K562 (cell line): ENCODE data around the gene FAM110D. TPM values are rescaled to one million over a fixed set of nuclear protein-coding genes. Genes with fewer than 3 reads are reported as not detected.

ENCODE experiments used
- CTBP1 ChIP-seq: fragments of 450-650 bp; IDR thresholded peaks from 2 replicates; pipeline ENCODE4 v1.6.1; 2016; ENCODE audit warnings: borderline replicate concordance
- CTCFL ChIP-seq: IDR thresholded peaks from 2 replicates; pipeline ENCODE4 v1.6.1; 2011; ENCODE audit warnings: borderline replicate concordance, low read depth, mild to moderate bottlenecking, moderate library complexity, low read length; ENCODE audit not compliant: insufficient read depth, poor library complexity, severe bottlenecking
- DLX4 ChIP-seq: fragments of 250-450 bp; sonication (Bioruptor Pico); IDR thresholded peaks from 2 replicates; pipeline ENCODE4 v1.6.1; 2021; ENCODE audit warnings: mild to moderate bottlenecking
- DPF2 ChIP-seq: fragments of 450-650 bp; IDR thresholded peaks from 2 replicates; pipeline ENCODE4 v1.6.1; 2016
- ELF4 ChIP-seq: fragments of 450-650 bp; formaldehyde crosslinking; IDR thresholded peaks from 2 replicates; pipeline ENCODE4 v1.4.0; 2022; ENCODE audit warnings: missing genetic modification characterization
- ESRRA ChIP-seq: fragments of 450-650 bp; IDR thresholded peaks from 2 replicates; pipeline ENCODE4 v1.6.1; 2014; ENCODE audit warnings: low read depth, mild to moderate bottlenecking, moderate library complexity, borderline replicate concordance
- ID3 ChIP-seq, 2 experiments: fragments of 250-450 bp in 1 of 2; fragments of 450-650 bp in 1 of 2; sonication (Bioruptor Pico) in 1 of 2; IDR thresholded peaks; 2 replicates each; pipeline versions ENCODE4 v1.6.1 to v1.8.0; 2016 to 2021; ENCODE audit warnings: mild to moderate bottlenecking in 2 of 2, moderate library complexity in 2 of 2, missing compliant biosample characterization in 1 of 2, missing genetic modification characterization in 1 of 2
- MAZ ChIP-seq, 2 experiments: fragments of 450-650 bp in 1 of 2; sonication (generic) in 1 of 2; formaldehyde crosslinking; IDR thresholded peaks in 1 of 2; conservative IDR thresholded peaks in 1 of 2; 2 replicates each; pipeline versions ENCODE4 v1.4.0 to v1.5.0; 2020; ENCODE audit warnings: mild to moderate bottlenecking in 1 of 2, missing genetic modification reagents in 1 of 2
- NR3C1 ChIP-seq: sonication (generic); formaldehyde crosslinking; IDR thresholded peaks from 2 replicates; pipeline ENCODE4 v1.8.1; 2022; ENCODE audit warnings: missing genetic modification reagents
- PCBP1 ChIP-seq: fragments of 200-400 bp; formaldehyde crosslinking; IDR thresholded peaks from 2 replicates; pipeline ENCODE4 v1.6.1; 2018; ENCODE audit warnings: mild to moderate bottlenecking, low read depth, low read length; ENCODE audit not compliant: poor library complexity, severe bottlenecking
- PHF8 ChIP-seq: fragments of 200-600 bp; sonication (generic); IDR thresholded peaks from 2 replicates; pipeline ENCODE4 v1.6.1; 2012; ENCODE audit warnings: mixed run types, mild to moderate bottlenecking, inconsistent platforms, low read length, moderate library complexity, borderline replicate concordance
- RFX5 ChIP-seq: IDR thresholded peaks from 2 replicates; pipeline ENCODE4 v1.6.1; 2011; ENCODE audit warnings: low read depth, mild to moderate bottlenecking, improper control_type of control experiment, low read length
- UBTF ChIP-seq, 2 experiments: IDR thresholded peaks; 2 replicates each; pipeline ENCODE4 v1.6.1; 2012; ENCODE audit warnings: improper control_type of control experiment in 2 of 2, low read depth in 2 of 2, low read length in 2 of 2, borderline replicate concordance in 1 of 2
- ZBTB33 ChIP-seq: sonication (generic); formaldehyde crosslinking; IDR thresholded peaks from 2 replicates; pipeline ENCODE4 v1.8.1; 2023; ENCODE audit warnings: mild to moderate bottlenecking, missing genetic modification reagents
- ZFP91 ChIP-seq: sonication (generic); formaldehyde crosslinking; IDR thresholded peaks from 2 replicates; pipeline ENCODE4 v1.8.0; 2022; ENCODE audit warnings: mild to moderate bottlenecking, missing genetic modification reagents
- polyA plus RNA-seq, 8 experiments: library from polyadenylated mRNA; depleted of rRNA in 4 of 8; stranded (reverse) in 5 of 8; unstranded in 3 of 8; fragments of >200 nt; fragmentation: Nextera tagmentation in 2 of 8; fragmentation: Illumina TruSeq in 1 of 8; extraction: Ambion mirVana in 2 of 8; extraction: Trizol in 1 of 8; gene quantifications; 2 replicates each; pipeline versions ENCODE4 v1.2.1 to v1.2.3, GENCODE V29; 2011 to 2014; ENCODE audit warnings: inconsistent platforms in 1 of 8, missing spikeins in 1 of 8
- total RNA-seq, 7 experiments: library from RNA; depleted of rRNA in 6 of 7; stranded (reverse); fragments of >200 nt in 6 of 7; fragmentation: Illumina TruSeq in 2 of 7; extraction: Trizol in 2 of 7; gene quantifications; 2 replicates each; pipeline versions ENCODE4 v1.2.1 to v1.2.3, GENCODE V29; 2011 to 2021; ENCODE audit warnings: low replicate concordance in 1 of 7

FAM110D gene
- total and polyA plus RNA-seq, 9 of the 15 experiments (the other 6 are each of a cell fraction or from before 2014, with no cell fraction given): 0.04 to 1.1 (median 0.33) TPM

- TF ChIP-seq ELF4 (CRISPR knock-in tag): peak; percentile 87
- peak in 1 of 2 experiments; percentile 24; a peak in 1 of 4 replicates for TF ChIP-seq UBTF (IDR thresholded peaks at IDR 0.05; ENCODE audit: borderline replicate concordance in 1 of 2, low read depth in 2 of 2, low read length in 2 of 2)
- TF ChIP-seq MAZ (CRISPR knock-in tag; conservative IDR thresholded peaks at IDR 0.05 in 1 of 2, IDR thresholded peaks at IDR 0.05 in 1 of 2): peak; percentile 97 to 98
- TF ChIP-seq CTCFL: peak; percentile 89
- TF ChIP-seq PCBP1: peak; percentile 81
- TF ChIP-seq RFX5: peak; percentile 79; the same call in 1 of the 2 replicates
- TF ChIP-seq ZBTB33: peak; percentile 86
- no peak for TF ChIP-seq ID3 (CRISPR knock-in tag; IDR thresholded peaks at IDR 0.05)
- TF ChIP-seq ID3 (tag; IDR thresholded peaks at IDR 0.05): peak; percentile 53; the same call in 1 of the 2 replicates
- TF ChIP-seq PHF8: peak; percentile 91
- no peak for TF ChIP-seq DLX4 (CRISPR knock-in tag)
- no peak; the same call in 1 of the 2 replicates for TF ChIP-seq DPF2
- 0 out of 2 replicates have a peak, but pooled peaks have one; percentile 52 for TF ChIP-seq ZFP91 (CRISPR knock-in tag)
- TF ChIP-seq ESRRA: peak; percentile 79
- TF ChIP-seq CTBP1: peak; percentile 94
- peak; percentile 81; the same call in 1 of the 2 replicates for TF ChIP-seq NR3C1
Measured at GRCh38 chr1:26169669-26170471, 11.0 kb downstream of the FAM110D start, which contains the start of gene ZNF593 (continued).
